HG02642 (cell line): ENCODE measurements around the gene MACF1.

Experiments used
- ATAC-seq: cut with Tn5 transposase; IDR thresholded peaks from one replicate; pipeline ENCODE4 v1.9.1; 2021; ENCODE audit warnings: mild to moderate bottlenecking; ENCODE audit not compliant: unreplicated experiment, poor library complexity

MACF1 gene

GRCh38 chr1:39258146-39258924 lies 53.8 kb downstream of the MACF1 start:
- ATAC-seq: no peak

- ATAC-seq: no peak
Observed at GRCh38 chr1:39258925-39259244, 54.4 kb downstream of the MACF1 start.

GRCh38 chr1:39261712-39262221 lies 57.3 kb downstream of the MACF1 start:
- ATAC-seq: no peak

- no peak for ATAC-seq
Observed at GRCh38 chr1:39262802-39263201, 58.3 kb downstream of the MACF1 start.

- no peak for ATAC-seq
Observed at GRCh38 chr1:39266269-39266668, 61.8 kb downstream of the MACF1 start.

- no peak for ATAC-seq
Observed at GRCh38 chr1:39266792-39267191, 62.3 kb downstream of the MACF1 start.

- no peak for ATAC-seq
Observed at GRCh38 chr1:39268112-39268581, 63.7 kb downstream of the MACF1 start.

- ATAC-seq: no peak
Observed at GRCh38 chr1:39268906-39269305, 64.4 kb downstream of the MACF1 start.

- peak; percentile 23 for ATAC-seq
Observed at GRCh38 chr1:39269349-39269748, 64.9 kb downstream of the MACF1 start.

- peak; percentile 57 for ATAC-seq
Observed at GRCh38 chr1:39269791-39270342, 65.4 kb downstream of the MACF1 start.

- no peak for ATAC-seq
Observed at GRCh38 chr1:39270368-39270767, 65.9 kb downstream of the MACF1 start.

GRCh38 chr1:39272027-39272797 lies 67.7 kb downstream of the MACF1 start:
- ATAC-seq: peak; percentile 70

GRCh38 chr1:39272798-39273469 lies 68.4 kb downstream of the MACF1 start:
- ATAC-seq: no peak

- ATAC-seq: no peak
Observed at GRCh38 chr1:39275836-39276507, 71.5 kb downstream of the MACF1 start.

- no peak for ATAC-seq
Observed at GRCh38 chr1:39277879-39278278, 73.4 kb downstream of the MACF1 start.

- no peak for ATAC-seq
Observed at GRCh38 chr1:39282537-39283216, 78.2 kb downstream of the MACF1 start.

- no peak for ATAC-seq
Observed at GRCh38 chr1:39283858-39284257, 79.4 kb downstream of the MACF1 start.

GRCh38 chr1:39287541-39287940 lies 83.0 kb downstream of the MACF1 start:
- ATAC-seq: no peak

GRCh38 chr1:39288735-39289465 lies 84.4 kb downstream of the MACF1 start:
- ATAC-seq: no peak
